K562 (cell line): ENCODE measurements around the gene BPIFB6. TPM values are rescaled to one million over a fixed set of nuclear protein-coding genes. Genes with fewer than 3 reads are reported as not detected.

Experiments used
- ATAC-seq: fragments of 200-7000 bp; cut with Tn5 transposase; 3 replicates; pipeline ENCODE4 v1.9.1; 2020; ENCODE audit warnings: moderate library complexity
- BruUV-seq: library from RNA; stranded (reverse); fragments of 400-500 nt; replicated peaks from 2 replicates; lab custom pipeline; 2021; lab: Mats Ljungman, UMichigan
- CTCF ChIA-PET: fragments of 300-600 bp; formaldehyde crosslinking; extraction: SDS; loops from one replicate; lab custom pipeline; 2021; ENCODE audit warnings: low intra/inter-chr PET ratio; lab: Yijun Ruan, JAX
- POLR2A ChIA-PET: fragments of 300-600, 350-650 bp; sonication (Branson Sonifier 250); formaldehyde crosslinking; extraction: SDS; loops from one replicate; lab custom pipeline; 2021; ENCODE audit warnings: antibody characterized with exemption, inconsistent platforms; lab: Yijun Ruan, JAX
- DNase-seq, 4 experiments: peaks; one replicate each; pipeline versions ENCODE4 v3.0.0 to v3.0.0-alpha.2; 2011 to 2018; ENCODE audit warnings: low spot score in 3 of 4, mixed read lengths in 3 of 4; ENCODE audit errors: extremely low read depth in 1 of 4
- FAIRE-seq: peaks from 2 replicates; lab custom pipeline; 2011; peaks lifted over from hg19 to GRCh38; lab: Jason Lieb, UNC
- H2AFZ ChIP-seq: 2 replicates; pipeline ENCODE4 v1.6.0; 2011; ENCODE audit warnings: low read depth, low read length, control low read depth, inconsistent platforms
- H3K27ac ChIP-seq: fragments of 200-600 bp; 3 replicates; pipeline ENCODE4 v1.8.0; 2011; ENCODE audit warnings: low read depth, mild to moderate bottlenecking, control low read depth, inconsistent platforms, low read length, moderate library complexity, mixed read lengths; ENCODE audit errors: extremely low read depth
- H3K27me3 ChIP-seq, 2 experiments: fragments of 300-600 bp in 1 of 2; 2 replicates in 1 of 2; 3 replicates in 1 of 2; pipeline versions ENCODE4 v1.6.0 to v1.8.0; 2011; ENCODE audit warnings: inconsistent platforms in 2 of 2, low read length in 2 of 2, mild to moderate bottlenecking in 1 of 2, mixed read lengths in 1 of 2, moderate library complexity in 1 of 2; ENCODE audit not compliant: control insufficient read depth in 2 of 2, insufficient read depth in 2 of 2
- H3K36me3 ChIP-seq: fragments of 300-600 bp; 3 replicates; pipeline ENCODE4 v1.8.0; 2011; ENCODE audit warnings: mild to moderate bottlenecking, low read length, inconsistent platforms; ENCODE audit not compliant: control insufficient read depth, insufficient read depth
- H3K4me1 ChIP-seq, 2 experiments: fragments of 200-600 bp in 1 of 2; replicated peaks in 1 of 2; 2 replicates in 1 of 2; 3 replicates in 1 of 2; pipeline versions ENCODE4 v1.5.1 to v1.8.0; 2011; ENCODE audit warnings: inconsistent platforms in 2 of 2, low read length in 2 of 2, mild to moderate bottlenecking in 1 of 2, mixed read lengths in 1 of 2, moderate library complexity in 1 of 2; ENCODE audit not compliant: control insufficient read depth in 2 of 2, insufficient read depth in 2 of 2
- H3K4me2 ChIP-seq: 2 replicates; pipeline ENCODE4 v1.6.1; 2011; ENCODE audit warnings: low read length, control low read depth, inconsistent platforms, mixed read lengths; ENCODE audit not compliant: insufficient read depth
- H3K4me3 ChIP-seq: fragments of 200-600 bp; sonication (generic), shearing (Covaris generic); 2 replicates; pipeline ENCODE4 v1.5.1; 2016; ENCODE audit warnings: control low read depth, inconsistent platforms
- H3K79me2 ChIP-seq: fragments of 200-600 bp; 3 replicates; pipeline ENCODE4 v1.8.0; 2011; ENCODE audit warnings: low read length, inconsistent platforms; ENCODE audit not compliant: control insufficient read depth, insufficient read depth
- H3K9ac ChIP-seq, 2 experiments: 2 replicates each; pipeline versions ENCODE4 v1.6.0 to v1.6.1; 2011; ENCODE audit warnings: low read depth in 2 of 2, low read length in 2 of 2, control low read depth in 1 of 2, inconsistent platforms in 1 of 2, mild to moderate bottlenecking in 1 of 2, mixed read lengths in 1 of 2; ENCODE audit not compliant: insufficient read depth in 1 of 2
- H3K9me1 ChIP-seq: one replicate; pipeline ENCODE4 v1.6.0; 2011; ENCODE audit warnings: inconsistent platforms, mild to moderate bottlenecking, low read length, moderate library complexity; ENCODE audit not compliant: control insufficient read depth, insufficient read depth
- H3K9me3 ChIP-seq: replicated peaks from 2 replicates; pipeline ENCODE4 v1.5.1; 2011; ENCODE audit warnings: low read depth, low read length, inconsistent platforms; ENCODE audit not compliant: control insufficient read depth, insufficient read depth
- H4K20me1 ChIP-seq: replicated peaks from 2 replicates; pipeline ENCODE4 v1.6.1; 2011; ENCODE audit warnings: low read length, inconsistent platforms, mixed read lengths; ENCODE audit not compliant: control insufficient read depth, insufficient read depth
- ZNF280A ChIP-seq: fragments of 450-650 bp; IDR thresholded peaks from 2 replicates; pipeline ENCODE4 v1.6.1; 2018; ENCODE audit warnings: mild to moderate bottlenecking, low read depth; ENCODE audit not compliant: partially characterized antibody
- ZNF384 ChIP-seq: IDR thresholded peaks from 2 replicates; pipeline ENCODE4 v1.6.1; 2012; ENCODE audit warnings: low read depth, low read length, improper control_type of control experiment
- WGBS: fragments of 100-300 bp; shearing (Covaris generic); methylation state at CpG from one replicate; pipeline ENCODE4 v1.1.6; 2016; ENCODE audit warnings: low coverage, mixed read lengths; ENCODE audit not compliant: insufficient coverage; ENCODE audit errors: missing lambda C conversion rate; 5-methylcytosine and 5-hydroxymethylcytosine counted together
- in situ Hi-C: fragments of 300-500 bp; cut with MboI; formaldehyde crosslinking; loops from 4 replicates; pipeline ENCODE4 v1.15.0; 2018; ENCODE audit warnings: inconsistent platforms, mixed read lengths
- intact Hi-C: fragments of 100-400 bp; cut with micrococcal nuclease; formaldehyde crosslinking; loops from 2 replicates; pipeline ENCODE4 v1.14.2; 2022
- polyA plus RNA-seq, 8 experiments: library from polyadenylated mRNA; depleted of rRNA in 4 of 8; stranded (reverse) in 5 of 8; unstranded in 3 of 8; fragments of >200 nt; fragmentation: Nextera tagmentation in 2 of 8; fragmentation: Illumina TruSeq in 1 of 8; extraction: Ambion mirVana in 2 of 8; extraction: Trizol in 1 of 8; gene quantifications; 2 replicates each; pipeline versions ENCODE4 v1.2.1 to v1.2.3, GENCODE V29; 2011 to 2014; ENCODE audit warnings: inconsistent platforms in 1 of 8, missing spikeins in 1 of 8
- total RNA-seq, 7 experiments: library from RNA; depleted of rRNA in 6 of 7; stranded (reverse); fragments of >200 nt in 6 of 7; fragmentation: Illumina TruSeq in 2 of 7; extraction: Trizol in 2 of 7; gene quantifications; 2 replicates each; pipeline versions ENCODE4 v1.2.1 to v1.2.3, GENCODE V29; 2011 to 2021; ENCODE audit warnings: low replicate concordance in 1 of 7
- TF ChIP-seq, protein P1 (sequence below): fragments of 450-650 bp; IDR thresholded peaks from 2 replicates; pipeline ENCODE4 v1.6.1; 2016

BPIFB6 gene
- total and polyA plus RNA-seq, 9 of the 15 experiments (the other 6 are each of a cell fraction or from before 2014, with no cell fraction given) = not detected

DNA sequence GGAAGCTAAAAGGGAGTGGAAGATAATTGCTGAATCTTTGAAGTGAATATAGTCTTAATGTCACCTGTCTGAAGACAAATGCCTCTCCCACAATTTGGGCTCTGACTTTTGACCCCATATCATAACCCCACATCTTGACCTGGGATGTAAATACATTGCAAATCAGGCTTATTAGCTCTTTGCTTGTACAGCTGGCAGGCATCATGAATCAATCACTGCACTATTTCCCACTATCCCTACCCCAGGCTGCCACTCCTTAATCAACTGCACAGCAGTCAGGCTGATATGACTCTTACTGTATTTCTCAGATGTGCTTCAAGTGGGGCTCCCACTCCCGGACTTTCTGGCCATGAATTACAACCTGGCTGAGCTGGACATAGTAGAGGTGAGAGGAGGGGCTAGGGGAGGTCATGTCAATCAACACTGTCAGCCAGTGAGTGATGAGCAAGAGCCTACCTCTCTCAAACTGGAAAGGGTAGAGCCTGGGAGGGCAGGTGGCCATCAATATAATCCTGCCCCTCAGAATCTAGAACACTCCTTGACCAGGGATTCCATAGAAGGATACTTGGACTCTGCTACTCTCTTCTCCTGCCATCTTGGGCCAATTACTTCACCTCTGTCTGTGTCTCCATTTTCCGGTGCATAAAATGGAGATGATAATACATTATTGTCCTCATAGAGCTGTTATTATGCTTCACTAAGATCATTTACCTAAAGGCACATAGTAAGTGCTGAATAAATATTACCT lies 11.7 kb downstream of the BPIFB6 start:
- TF ChIP-seq ZNF384 = no peak
- no peak for TF ChIP-seq ZNF280A
- TF ChIP-seq, protein P1, sequence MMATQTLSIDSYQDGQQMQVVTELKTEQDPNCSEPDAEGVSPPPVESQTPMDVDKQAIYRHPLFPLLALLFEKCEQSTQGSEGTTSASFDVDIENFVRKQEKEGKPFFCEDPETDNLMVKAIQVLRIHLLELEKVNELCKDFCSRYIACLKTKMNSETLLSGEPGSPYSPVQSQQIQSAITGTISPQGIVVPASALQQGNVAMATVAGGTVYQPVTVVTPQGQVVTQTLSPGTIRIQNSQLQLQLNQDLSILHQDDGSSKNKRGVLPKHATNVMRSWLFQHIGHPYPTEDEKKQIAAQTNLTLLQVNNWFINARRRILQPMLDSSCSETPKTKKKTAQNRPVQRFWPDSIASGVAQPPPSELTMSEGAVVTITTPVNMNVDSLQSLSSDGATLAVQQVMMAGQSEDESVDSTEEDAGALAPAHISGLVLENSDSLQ = peak; percentile 28; the same call in 1 of the 2 replicates
- TF ChIP-seq, all 486 proteins: peak for 1
- intact Hi-C loops (no loop called here), in situ Hi-C loops (no loop called here)
- Histone ChIP-seq H3K9ac (no peak overlapping the region), H3K4me3 (no peak overlapping the region), H3K27ac (no peak overlapping the region), H3K36me3 (no peaks in the 10 kb centered on the region), H3K27me3 (peaks cover 0 to 19% of the 10 kb centered on the region in 2 experiments; a peak in 2 of 5 replicates), H3K4me2 (no peak overlapping the region), H3K4me1 (no peaks in the 10 kb centered on the region), H3K79me2 (no peaks in the 10 kb centered on the region), H3K9me1 (no peaks in the 10 kb centered on the region), H2AFZ (no peak overlapping the region), H3K9me3 (no peaks in the 10 kb centered on the region; the same call in none of the 2 replicates), H4K20me1 (no peaks in the 10 kb centered on the region)
- POLR2A ChIA-PET = no interaction called here
- DNase-seq = no peak
- no TSS peak for BruUV-seq
- WGBS = 4% methylated on average over 2 of the region's 2 CpGs
- CTCF ChIA-PET = no interaction called here
- no peak for ATAC-seq
- FAIRE-seq = no peak
